Stimulated activated CD8-positive, alpha-beta memory T cell treated with anti-CD3 and anti-CD28 coated beads, Interleukin-4, amount 100 ng/mL, for 4 hours (primary cell): ENCODE data around the gene ZNF444.
"Not testable (repeated sequence)": the region's sequence is repeated elsewhere in the genome, so short reads cannot be mapped to it uniquely, and the experiment has no call there.

Experiments
- DNase-seq, 2 donors: peaks; one replicate each; pipeline ENCODE4 v3.0.0-alpha.2; 2020; ENCODE audit warnings: low read depth in 2 of 2, low spot score in 1 of 2

Gene ZNF444

GRCh38 chr19:56140583-56141416 is at the start of gene ZNF444:
Gene ZNF444 (plus strand): TSS chr19:56141287. CDS start chr19:56146912, 5,625 bp downstream.
- peak; percentile 94 to 99 for DNase-seq

GRCh38 chr19:56091751-56092546 is 49.1 kb upstream of the ZNF444 start:
- no peak for DNase-seq

- no peak for DNase-seq
These were observed 48.1 kb upstream of the ZNF444 start for GRCh38 chr19:56092685-56093631.

GRCh38 chr19:56094449-56094848 is 46.6 kb upstream of the ZNF444 start:
- DNase-seq, result no peak

- DNase-seq, result no peak
These were observed 44.4 kb upstream of the ZNF444 start for GRCh38 chr19:56096665-56097064.

GRCh38 chr19:56097306-56097705 is 43.8 kb upstream of the ZNF444 start:
- no peak for DNase-seq

GRCh38 chr19:56097776-56098175 is 43.3 kb upstream of the ZNF444 start:
- no peak for DNase-seq

- not testable (repeated sequence) for DNase-seq
These were observed 42.9 kb upstream of the ZNF444 start for GRCh38 chr19:56098237-56098636.

GRCh38 chr19:56098731-56099568 is 42.1 kb upstream of the ZNF444 start:
- no peak for DNase-seq

GRCh38 chr19:56099638-56100539 is 41.2 kb upstream of the ZNF444 start:
- DNase-seq, result no peak

- DNase-seq, result no peak
These were observed 40.0 kb upstream of the ZNF444 start for GRCh38 chr19:56101095-56101494.

- no peak for DNase-seq
These were observed 39.1 kb upstream of the ZNF444 start for GRCh38 chr19:56101746-56102535.

- DNase-seq, result no peak
These were observed 38.0 kb upstream of the ZNF444 start for GRCh38 chr19:56103027-56103614.

GRCh38 chr19:56104423-56104822 is 36.7 kb upstream of the ZNF444 start:
- DNase-seq, result no peak

- DNase-seq, result no peak
These were observed 35.9 kb upstream of the ZNF444 start for GRCh38 chr19:56105090-56105701.

- DNase-seq, result not testable (repeated sequence)
These were observed 35.2 kb upstream of the ZNF444 start for GRCh38 chr19:56105831-56106396.

- no peak for DNase-seq
These were observed 34.7 kb upstream of the ZNF444 start for GRCh38 chr19:56106397-56106849.
